ENCODE measurements around the gene MATN1.

Gene MATN1

DNA sequence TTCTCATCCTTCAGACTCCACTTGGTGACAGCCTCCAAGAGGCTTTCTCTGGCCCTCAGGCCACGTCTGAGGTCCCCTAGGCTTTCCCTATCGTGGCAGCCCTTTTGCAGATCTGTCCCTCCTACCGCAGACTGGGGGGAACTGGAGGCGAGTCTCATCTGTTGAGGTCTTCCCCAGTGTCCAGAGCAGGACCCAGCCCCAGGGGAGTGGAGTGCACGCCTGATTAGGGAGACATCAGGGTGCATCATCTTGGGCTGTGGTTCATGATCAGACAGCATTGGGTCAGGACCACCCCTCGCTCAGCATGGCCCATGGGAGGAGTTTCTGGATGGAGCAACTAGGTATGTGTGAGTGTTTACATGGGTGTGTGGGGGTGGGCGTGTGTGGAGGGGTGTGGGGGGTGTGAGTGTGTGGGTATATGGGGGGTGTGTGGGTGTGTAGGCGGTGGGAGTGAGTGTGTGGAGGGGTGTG lies 8.5 kb upstream of the MATN1 start:
- DNase-seq (ENCODE audit: low read depth): no peak

DNA sequence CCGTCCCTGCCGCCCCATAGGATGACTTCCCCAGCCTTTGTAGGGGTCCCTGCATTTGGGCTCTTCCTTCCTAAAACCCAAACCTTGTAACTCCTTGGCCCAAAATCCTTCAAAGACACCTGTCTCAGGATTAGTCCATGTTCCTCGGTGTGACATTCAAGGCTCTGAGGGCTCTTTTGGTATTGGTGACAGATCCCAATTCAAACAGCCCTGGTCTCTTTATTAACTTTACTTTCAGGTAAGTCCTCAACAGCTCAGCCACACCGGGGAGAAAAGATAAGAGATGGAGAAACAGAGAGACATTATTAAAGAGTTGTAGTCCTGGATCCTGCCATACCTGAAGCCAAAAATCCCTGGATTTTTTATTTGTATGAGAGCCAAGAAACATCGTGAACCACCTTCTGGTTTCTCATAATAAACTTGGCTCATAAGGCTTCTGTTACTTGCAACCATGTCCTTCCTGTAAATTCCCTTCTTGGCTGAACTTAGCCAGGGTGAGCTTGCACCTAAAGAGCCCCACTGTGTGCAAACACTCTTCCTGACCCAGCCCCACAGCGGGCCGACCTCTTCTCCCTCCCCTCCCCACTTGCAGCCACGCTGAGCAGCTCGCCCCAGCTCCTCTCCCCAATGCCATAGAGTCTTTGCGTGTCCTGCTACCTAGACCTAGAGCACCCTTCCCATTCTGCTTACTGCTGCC lies 7.9 kb upstream of the MATN1 start:
- no peak for DNase-seq (ENCODE audit: low read depth)

DNA sequence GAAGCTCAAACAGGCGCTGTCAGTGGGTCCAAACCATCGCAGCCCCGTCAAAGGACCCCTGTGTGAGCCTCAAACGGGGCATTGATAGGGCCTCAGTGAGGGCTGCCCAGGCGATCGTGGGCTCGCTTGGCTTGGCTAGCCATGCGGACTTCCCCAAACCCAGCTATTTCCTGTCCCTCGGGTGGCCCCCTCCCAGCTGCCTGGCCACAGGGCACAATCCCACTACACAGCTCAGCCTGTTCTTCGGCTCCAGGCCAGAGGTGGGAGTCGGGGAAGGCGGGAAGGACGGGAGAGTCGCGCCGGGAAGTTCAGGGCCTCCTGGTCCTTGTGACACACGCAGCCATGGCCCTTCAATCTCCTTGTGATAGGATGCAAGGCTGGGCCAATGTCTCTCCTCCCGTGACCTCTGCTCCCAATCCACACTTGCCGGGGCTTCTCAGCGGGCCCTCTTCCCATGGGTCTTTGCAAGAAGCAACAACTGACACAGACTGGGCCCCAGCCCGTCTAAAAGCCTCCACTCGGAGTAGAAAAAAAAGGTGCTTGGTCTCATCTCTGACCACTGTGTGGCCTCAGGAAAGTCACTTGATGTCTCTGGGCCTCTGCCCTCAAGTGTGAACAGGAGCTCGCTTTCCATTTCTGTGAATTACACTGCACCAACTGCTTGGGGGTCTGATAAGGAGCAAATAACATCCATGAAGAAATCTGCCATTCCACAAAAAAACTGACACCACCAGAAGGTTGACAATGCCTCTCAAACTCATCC lies 7.1 kb upstream of the MATN1 start:
- DNase-seq (ENCODE audit: low read depth): no peak

DNA sequence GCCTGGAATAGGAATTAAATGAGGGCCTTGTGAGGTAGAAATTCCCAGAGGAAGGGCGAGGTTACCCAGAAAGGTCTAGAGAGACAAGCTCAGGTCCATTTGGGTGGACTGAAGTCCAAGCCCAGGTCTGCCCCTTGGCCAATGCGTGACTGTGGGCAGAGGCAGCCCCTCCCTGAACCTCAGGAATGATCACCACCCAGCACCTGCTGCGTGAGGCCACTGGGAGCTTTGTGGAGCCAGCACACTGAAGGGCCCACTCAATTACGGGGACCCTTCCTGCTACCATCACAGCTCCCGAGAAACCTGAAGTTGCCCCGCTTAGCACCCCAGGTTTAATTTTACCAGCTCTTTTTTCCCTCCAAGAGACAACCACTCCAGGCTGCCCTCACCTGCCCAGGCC lies 6.5 kb upstream of the MATN1 start:
- DNase-seq (ENCODE audit: low read depth): no peak

DNA sequence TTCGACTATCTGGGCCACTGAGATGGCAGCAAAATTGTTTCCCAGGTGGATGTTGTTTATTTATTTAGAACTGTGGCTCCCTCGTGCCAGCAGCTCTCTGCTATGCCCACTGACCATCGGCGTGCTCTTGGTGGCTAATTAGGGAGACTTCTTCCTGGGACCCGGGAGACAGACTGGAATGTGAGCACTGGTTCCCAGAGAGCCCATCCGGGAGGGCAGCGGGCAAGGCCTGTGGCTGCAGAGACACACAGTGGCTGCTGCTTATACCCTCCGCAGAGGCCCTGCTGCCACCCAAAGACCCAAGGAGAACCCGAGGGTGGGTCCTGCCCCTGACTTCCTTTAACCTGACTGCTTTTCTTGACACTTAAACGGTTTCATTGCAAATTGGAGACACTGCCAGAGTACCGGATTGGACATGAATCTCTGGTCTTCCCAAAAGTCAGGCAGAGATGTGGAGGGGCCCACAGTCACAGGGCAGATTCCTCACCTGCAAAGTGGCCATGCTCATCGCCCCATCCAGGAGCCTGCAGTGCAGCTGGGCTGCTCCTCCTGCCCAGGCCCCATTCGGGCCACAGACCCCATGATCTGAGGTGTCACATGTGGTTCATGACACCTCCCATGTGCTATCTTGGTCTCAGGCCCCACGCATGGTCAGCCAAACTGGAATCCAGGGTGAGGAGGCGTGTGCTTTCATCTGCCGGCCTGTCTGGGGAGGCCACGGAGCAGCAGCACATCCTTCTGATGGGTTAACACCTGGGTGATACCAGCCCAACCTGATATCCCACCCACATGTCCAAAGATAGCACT lies 5.7 kb upstream of the MATN1 start:
- DNase-seq (ENCODE audit: low read depth): no peak

DNA sequence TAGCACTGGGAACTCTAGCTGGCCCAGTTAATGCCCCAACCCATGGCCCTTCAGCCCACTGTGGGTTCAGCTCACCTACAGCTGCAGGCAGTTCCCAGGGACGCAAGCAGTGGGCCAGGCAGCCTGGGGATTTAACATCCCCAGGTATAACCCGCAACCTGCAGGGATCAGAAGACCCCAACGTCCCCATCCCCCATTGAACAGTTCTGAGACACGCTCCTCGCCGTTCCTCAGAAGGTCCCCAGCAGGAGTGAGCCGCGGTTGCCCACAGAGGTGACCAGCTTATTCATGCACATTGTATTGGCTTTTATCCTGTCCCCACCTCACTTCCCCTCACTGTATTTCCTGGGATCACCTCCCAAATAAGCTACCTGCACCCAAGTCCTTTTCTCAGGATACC lies 5.0 kb upstream of the MATN1 start:
- no peak for DNase-seq (ENCODE audit: low read depth)

DNA sequence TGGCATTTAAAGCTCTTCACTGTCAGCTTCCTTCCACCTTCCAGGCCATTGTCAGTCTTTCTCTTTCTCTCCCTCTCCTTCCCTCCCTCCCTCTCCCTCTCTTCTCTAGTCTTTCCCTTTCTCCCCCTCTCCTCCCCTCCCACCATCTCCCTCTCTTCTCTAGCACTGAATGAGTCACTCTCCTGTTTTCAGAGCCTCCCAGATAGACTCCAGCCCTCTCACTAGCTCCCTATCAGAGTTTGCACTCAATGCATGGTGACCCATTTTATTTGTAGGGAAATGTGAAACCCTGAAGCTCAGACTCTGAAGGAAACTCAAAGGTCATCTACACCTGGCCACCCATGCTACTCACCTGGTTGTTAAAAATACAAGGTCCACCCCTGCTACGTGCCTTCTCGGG lies 4.4 kb upstream of the MATN1 start:
- DNase-seq (ENCODE audit: low read depth): no peak

DNA sequence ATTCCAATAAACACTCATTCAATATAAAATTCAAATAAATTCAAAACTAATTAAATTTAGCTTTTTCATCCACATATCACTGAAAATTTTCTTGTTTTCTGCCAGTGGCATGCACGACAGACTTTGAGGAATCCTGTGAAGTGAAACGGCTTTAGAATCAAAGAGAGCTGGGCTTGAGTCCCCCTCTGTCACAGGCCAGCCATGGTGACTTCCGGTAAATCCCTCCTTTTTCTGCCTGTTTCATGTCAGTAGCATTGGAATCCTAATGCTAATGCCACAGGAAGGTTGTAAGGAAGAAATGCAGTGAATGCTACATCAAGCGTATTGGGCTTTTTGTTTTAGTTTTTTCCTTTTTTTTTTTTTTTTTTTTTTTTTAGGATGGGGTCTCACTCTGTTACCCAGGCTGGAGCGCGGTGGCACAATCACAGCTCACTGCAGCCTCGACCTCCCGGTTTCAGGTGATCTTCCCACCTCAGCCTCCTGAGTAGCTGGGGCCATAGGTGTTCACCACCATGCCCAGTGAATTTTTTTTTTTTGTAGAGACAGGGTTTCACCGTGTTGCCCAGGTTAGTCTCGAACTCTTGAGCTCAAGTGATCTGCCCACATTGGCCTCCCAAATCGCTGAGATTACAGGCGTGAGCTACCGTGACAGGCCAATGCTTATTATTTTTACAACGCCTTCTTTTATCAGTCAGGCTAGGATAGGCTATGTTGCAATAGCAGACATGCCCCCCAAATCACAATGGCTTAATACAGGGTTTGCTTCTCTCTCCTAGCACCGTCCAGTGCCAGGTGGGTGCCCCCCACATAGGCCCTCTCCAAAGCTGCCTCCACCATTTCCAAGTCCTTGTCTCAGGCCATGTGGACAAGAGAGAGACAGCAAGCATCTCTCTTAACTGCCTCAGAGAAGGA lies 3.6 kb upstream of the MATN1 start:
- DNase-seq (ENCODE audit: low read depth): no peak

DNA sequence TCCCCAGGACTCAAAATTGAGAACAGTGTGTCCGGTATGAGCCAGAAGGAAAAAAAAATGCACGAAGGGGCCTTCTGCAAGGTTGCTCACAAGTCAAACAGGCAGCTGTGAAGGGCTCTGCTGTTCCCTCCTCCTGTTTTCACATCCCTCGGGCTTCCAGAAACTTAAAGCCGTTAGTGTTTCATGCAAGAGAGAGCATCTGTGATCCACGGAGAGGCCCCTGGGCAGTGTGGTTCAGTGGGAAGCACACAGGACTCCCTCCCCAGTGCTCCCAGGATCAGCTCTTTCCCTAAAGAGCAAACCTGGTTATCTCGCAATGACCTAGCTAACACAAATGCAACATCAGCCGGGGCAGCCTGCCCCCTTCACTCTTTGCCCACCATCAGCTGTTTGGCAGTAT lies 2.9 kb upstream of the MATN1 start:
- no peak for DNase-seq (ENCODE audit: low read depth)

DNA sequence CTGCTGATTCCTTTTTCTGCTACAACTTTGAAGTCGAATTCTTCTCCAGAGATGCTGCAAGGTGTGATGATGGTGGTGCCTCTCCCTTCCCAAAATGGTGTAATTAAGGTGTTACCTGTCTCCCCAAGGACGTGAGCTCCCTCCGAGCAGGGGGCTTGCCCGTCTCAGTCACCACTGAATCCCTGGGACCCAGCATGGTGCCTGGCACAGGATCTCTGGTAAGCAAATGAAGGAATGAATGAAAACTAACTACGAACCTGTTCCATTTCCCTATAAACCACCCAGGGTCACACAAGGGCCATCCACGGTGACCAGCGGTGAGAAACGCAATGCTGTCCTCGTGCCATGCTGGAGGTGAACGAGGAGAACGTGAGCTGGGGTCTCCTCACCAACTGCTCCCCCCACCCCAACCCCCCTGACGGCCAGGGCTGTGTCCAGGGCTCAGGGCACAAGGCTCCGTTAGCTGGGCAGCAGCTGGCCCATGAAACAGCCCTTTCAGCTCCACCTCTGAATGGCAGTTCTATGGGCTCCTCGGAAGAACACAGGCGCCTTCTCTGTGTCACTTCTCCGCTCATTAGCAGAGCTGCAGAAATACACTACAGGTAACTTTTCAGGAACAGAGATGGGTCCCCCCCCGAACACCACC lies 2.2 kb upstream of the MATN1 start:
- DNase-seq (ENCODE audit: low read depth): no peak

DNA sequence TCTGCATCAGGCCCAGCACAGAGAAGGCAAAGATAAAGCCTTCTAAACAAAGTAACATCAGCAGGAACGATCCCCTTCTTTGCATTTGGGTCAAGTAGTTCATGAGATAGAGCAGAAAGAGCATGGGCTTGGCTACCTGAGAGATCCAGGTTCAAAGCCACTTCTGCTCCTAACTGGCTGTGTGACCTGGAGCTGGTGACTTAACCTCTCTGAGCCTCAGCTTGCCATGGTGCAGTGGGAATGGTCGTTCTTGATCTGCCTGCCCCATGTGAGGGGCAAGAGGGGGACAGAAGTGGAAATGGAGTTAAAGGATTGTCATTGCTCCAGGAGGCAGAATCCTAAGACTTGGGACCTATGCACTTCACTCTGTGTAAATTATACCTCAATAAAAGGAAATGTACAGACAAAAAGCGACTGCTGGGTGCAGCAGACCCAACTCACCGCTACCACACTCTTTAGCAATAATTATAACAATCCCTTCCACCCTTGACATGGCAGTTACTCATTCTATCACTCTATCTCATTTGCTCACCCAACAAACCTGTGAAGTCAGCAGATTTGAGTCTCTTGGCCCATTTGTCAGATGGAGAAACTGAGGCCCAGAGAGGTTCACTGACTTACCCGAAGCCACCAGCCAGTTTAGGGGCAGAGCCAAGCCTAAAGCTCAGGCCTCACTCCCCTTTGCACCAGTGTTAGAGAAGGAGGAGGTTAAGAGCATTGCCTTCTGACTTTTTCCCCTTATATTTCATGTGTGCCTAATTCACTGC lies 1.5 kb upstream of the MATN1 start:
- DNase-seq (ENCODE audit: low read depth): no peak

DNA sequence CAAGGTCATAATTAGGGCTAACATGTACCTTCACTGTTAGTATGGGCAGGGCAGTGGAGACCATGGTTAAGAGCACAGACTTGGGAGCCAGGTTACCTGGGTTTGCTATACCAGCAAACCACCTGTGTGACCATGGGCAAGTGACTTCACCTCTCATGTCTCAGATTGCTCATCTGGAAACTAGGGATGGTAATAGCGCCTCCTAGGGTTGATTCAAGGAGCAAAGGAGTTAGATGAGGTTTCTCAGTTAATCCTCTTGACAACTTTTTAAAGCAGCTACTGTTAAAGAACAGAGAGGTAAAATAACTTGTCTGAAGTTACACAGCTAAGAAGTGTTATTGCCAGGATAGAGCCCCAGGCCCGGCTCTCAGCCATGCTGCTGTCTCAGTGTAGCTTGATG lies 790 bp upstream of the MATN1 start:
- DNase-seq (ENCODE audit: low read depth): no peak

DNA sequence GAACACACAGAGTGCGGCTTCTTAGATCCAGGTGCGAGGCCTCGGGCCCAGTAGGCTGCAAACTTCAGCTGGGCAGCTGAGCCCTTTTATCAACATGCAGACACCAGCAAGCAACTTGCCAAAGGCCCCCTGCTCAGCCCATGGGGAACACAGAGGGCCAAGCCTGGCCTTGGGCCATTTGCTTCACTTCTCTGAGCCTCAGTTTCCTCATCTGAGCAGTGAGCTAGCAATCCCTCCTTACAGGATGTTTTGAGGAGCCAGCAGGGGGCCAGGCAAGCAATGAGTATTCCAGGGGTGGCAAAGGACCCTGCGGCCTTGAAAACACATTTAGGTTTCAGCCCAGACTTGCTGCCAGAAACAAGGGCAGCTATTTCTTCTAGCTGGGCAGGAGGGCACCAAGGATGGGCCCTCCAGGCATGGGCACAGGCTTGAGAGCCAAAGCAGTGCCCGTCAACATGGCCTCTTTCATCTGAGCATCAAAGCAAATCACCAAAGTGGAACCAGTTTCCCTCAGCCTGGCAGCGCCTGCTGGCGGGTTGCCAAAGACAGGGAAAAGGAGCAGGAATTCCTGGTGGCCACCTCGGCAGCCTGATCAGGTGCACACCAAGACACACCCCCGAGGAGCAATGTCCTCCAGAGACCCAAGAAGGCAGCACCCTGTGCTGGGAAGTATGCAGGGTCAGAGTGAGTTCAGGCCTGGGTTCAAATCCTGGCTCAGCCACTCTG lies 1.4 kb downstream of the MATN1 start:
- DNase-seq (ENCODE audit: low read depth): no peak

DNA sequence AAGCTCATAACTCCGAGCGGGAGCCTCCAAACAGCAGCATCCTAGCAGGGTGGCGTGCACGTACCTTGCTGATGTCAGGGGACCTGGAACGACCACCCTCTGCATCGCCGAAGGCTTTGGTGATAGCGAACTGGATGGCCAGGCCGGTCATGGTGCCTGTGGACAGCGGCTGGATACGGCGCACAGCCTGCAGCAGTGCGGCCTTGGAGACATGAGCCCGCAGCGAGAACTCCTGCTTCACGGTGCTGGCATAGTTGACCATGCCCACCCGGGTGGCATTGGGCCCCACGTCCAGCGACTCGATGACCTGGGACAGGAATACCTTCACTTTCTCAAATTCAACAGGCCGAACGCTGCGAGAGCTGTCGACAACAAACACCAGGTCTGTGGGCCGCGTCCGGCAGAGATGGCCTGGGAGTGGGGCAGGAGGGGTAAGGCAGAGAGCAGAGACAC lies 2.0 kb downstream of the MATN1 start:
- DNase-seq (ENCODE audit: low read depth): no peak

DNA sequence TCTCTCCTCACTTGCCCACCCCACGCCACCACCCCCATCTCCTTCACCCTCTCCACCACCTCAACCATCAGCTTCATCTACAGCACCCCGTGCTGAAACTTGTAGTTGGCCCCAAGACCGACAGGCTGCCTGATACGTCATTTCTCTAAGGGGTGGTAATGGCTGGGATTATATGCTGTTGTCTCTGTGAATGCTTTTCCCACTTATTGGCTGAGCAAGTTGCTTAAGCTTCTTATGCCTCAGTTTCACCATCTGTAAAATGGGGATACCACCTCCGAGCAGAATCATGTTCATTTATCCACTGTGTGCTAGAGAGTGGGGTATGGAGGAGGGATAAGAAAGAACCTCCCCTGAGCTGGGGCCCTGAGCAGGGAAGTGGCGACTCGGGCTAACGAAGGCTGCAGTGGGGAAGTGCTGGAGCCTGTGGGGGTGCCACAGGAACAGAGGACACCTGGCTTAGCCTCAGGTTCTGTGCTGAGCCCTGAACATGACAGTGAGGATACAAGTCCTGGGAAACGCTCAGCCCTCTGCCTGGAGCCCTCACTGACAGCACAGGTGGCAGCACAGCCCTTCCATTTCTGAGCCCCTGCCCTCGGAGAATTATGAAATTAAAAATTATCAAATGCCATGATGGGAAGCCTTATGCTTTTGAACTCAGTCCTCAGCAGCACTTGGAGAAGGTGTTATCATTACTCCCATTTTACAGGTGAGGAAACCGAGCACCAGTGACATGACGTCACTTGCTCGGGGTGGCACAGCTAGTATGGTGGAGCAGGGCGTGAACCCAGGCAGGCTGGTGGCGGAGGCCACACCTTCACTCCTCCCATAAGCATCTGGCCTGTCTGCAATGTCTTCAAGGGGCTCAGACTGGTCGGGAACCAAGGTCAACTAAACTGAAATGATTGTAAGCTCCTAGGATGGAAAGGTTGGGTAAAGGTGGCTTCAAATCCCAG lies 2.8 kb downstream of the MATN1 start:
- no peak for DNase-seq (ENCODE audit: low read depth)

DNA sequence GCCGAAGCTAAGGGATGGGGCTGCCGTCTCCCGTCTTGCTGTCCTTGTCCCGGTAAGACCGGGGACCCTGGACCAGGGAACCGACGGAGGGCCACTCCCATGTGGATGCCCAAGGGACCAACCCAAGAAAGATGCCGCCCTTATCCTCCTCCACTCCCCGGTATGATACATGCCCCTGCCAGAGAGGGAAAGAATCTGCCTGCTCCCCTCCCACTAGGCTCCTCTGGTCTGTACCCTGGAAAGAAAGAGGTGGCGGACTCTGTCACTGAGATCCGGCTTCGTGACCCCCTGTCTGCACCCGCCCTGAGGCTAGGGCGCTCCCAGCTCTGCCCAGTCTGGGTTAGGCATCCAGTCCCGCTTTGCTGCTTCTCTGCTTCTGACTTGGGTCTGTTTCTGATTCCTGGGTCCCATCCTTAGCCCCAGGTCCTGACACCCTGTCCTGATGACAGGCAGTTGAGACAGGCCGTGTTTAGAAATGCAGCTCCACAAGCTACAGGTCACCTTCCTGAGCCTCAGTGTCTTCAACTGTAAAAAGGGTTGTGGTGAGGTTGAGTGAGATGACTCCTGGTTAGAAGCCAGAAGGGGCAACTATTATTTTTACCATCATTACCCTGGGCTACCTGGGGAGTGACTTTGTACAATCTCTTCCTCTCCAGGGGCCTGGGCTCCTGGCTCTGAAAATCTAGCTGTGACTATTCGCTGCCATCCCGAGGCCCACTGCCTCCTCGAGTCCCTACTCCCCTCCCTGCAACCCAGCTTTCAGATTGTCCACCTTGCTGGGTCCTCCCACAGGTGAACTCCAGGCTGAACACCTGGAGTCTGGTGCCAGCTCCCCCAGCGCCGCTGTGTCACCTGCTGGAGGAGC lies 3.7 kb downstream of the MATN1 start:
- DNase-seq (ENCODE audit: low read depth): no peak

DNA sequence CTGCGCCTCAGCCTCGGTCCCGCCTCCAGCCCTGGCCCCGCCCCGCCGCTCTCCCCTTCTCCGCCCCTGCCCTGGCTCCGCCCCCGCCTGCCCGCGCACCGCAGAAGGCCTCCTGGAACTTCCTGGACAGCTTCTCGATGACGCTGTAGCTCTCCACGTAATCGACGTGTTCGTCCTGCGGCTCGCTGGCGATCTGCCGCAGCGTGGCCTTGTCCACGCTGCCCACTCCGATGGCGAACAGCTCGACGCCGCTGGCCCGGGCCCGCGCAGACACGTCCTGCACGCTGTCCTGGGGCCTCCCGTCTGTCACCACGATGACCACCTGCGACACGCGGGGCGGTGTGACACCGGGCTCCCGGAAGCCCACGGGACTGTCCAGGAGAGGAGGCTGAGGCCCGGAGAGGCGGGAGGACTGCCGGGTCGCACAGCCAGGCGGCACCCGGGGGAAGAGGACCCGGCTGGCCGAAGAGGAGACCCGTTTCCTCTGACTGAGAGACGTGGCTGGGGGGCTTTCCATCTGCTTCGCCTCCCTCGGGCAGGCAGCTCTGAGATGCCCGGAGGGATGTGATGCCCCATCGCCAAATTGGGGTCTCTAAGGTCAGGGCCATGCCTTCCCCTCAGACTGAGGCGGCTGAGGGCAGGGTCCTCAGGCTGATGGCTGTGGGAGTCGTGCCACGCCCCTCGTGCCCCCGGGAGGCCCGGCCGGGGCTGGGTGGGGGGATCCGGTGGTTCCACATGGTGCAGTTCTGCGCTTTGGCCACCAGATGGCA lies 4.6 kb downstream of the MATN1 start:
- peak; percentile 94 for DNase-seq (ENCODE audit: low read depth)

Data from GM04504 (cell line).